GM18517 (cell line): ENCODE measurements around the gene DDX39A.

ENCODE experiments used
- ATAC-seq: cut with Tn5 transposase; IDR thresholded peaks from one replicate; pipeline ENCODE4 v1.9.1; 2021; ENCODE audit warnings: mild to moderate bottlenecking, moderate library complexity; ENCODE audit not compliant: unreplicated experiment

DDX39A gene

GRCh38 chr19:14434543-14435319 is 15.6 kb upstream of the DDX39A start:
- ATAC-seq = no peak

- no peak for ATAC-seq
Measured at GRCh38 chr19:14433554-14434501, 14.7 kb upstream of the DDX39A start.

- ATAC-seq = no peak
Measured at GRCh38 chr19:14432791-14433553, 13.8 kb upstream of the DDX39A start, which contains the start of gene PKN1. PKN1 (plus strand) TSS chr19:14433306; CDS start chr19:14433522, 216 bp downstream.

GRCh38 chr19:14430712-14431111 is 11.6 kb upstream of the DDX39A start:
- no peak for ATAC-seq

GRCh38 chr19:14428882-14429416 is 9.8 kb upstream of the DDX39A start:
- no peak for ATAC-seq

GRCh38 chr19:14427461-14427860 is 8.3 kb upstream of the DDX39A start:
- no peak for ATAC-seq

- ATAC-seq = no peak
Measured at GRCh38 chr19:14425696-14426138, 6.6 kb upstream of the DDX39A start.

GRCh38 chr19:14418856-14419105 is 360 bp downstream of the DDX39A start:
- ATAC-seq = peak; percentile 15

GRCh38 chr19:14416817-14417231 is 2.3 kb downstream of the DDX39A start:
- no peak for ATAC-seq

GRCh38 chr19:14414926-14415690 is 4.0 kb downstream of the DDX39A start:
- no peak for ATAC-seq

- ATAC-seq = no peak
Measured at GRCh38 chr19:14413693-14414181, 5.4 kb downstream of the DDX39A start.

GRCh38 chr19:14412996-14413692 is 6.0 kb downstream of the DDX39A start:
- ATAC-seq = no peak

GRCh38 chr19:14412324-14412995 is 6.7 kb downstream of the DDX39A start:
- no peak for ATAC-seq

- no peak for ATAC-seq
Measured at GRCh38 chr19:14411938-14412245, 7.2 kb downstream of the DDX39A start.

GRCh38 chr19:14411161-14411937 is 7.8 kb downstream of the DDX39A start:
- no peak for ATAC-seq

- ATAC-seq = no peak
Measured at GRCh38 chr19:14410091-14411051, 8.8 kb downstream of the DDX39A start.
